ENCODE data around the gene ST3GAL5.

- TF ChIP-seq CTCF (IDR thresholded peaks at IDR 0.05) (no peak), POLR2A (IDR thresholded peaks at IDR 0.05) (no peak)
Observed at GRCh38 chr2:85889627-85890281, 964 bp upstream of the ST3GAL5 start.
